ENCODE measurements around the gene SULT4A1.

The SULT4A1 gene

DNA sequence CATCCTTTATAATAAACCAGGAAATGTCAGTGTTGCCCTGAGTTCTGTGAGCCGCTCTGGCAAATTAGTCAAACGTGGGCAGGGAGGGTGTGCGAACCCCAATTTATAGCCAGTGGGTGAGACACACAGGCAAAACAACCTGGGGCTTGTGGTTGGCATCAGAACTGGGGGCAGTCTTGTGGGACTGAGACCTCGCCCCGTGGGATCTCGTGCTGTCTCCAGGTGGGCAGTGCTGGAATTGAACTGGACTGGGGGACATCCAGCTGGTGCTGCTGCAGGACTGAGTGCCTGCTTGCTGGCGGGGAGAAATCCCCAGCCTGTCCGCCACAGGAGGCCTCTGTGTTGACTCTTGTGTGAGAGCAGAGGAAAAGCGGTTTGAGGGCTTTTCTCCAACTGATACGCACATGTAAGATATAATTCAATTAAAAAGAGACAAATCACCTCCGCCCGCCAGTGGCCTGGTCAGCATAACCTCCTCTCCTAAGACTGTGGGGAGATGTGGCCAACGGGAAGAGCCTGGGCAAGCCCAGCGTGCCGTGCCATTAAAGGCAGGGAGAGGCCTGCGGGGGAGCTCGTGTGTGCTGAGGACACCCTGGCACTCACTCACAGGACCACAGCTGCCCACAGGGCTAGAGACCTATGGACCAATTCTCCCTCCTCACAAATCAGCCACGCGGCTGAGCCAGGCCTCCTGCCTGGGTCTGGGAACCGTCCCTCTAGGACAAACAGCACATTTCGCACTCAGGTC lies 18.4 kb downstream of the SULT4A1 start:
- DNase-seq, result no peak

DNA sequence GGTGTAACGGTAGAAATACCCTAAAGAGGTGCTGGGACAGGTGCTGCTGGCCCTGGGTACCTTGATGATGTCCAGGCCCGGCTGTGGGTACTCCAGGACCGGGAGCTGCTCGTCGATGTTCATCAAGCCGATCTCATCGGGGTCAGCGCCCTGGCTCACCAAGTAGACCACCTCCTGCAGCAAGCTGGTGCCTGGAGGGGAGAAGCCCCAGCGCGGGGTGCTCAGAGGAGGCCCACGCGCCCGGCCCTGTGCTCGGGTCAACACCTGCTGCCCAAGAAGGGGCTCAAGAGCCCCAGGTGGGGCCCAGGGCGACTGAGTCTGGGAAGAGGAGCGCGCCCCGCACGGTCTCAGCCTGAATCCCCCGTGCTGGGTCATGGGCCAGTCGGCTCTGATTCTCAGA lies 20.6 kb downstream of the SULT4A1 start:
- no peak for DNase-seq

DNA sequence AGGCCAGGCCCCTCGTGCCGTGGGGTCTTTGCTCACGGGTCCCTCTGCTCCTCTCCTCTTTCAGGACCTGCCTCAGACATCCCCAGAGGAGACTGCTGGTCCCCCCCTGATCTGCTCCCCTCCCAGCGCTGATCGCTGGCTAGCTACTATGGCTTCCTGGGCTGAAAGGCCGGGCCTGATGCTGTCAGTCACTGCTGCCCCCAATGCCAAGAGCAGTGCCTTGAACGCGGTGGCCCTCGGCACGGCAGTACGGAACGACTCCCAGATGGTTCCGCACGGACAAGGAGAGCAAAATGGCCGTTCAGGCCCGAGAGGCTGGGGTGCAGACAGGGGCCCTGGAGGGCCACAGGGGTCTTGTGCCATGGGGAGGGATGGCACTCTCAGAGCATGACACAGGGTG lies 21.5 kb downstream of the SULT4A1 start:
- no peak for DNase-seq

DNA sequence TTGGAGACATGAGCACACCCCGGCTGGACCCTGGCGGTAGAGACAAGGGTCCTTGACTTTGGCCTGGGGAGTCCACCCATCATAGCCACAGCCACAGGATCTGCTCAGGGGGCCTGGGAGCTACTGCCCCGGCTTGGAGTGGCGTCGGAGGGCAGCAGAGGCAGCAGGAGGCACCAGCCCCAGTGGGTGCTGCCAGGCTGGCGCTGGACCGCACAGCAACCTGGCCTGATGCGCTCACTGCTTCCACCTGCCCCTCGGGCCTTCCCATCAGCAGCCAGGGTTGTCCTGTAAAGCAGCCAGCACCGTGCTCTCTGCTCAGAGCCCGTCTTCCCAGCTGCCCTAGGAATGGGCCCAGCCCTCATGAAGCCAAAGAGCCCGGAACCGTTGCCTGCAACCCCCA lies 21.9 kb downstream of the SULT4A1 start:
- no peak for DNase-seq

DNA sequence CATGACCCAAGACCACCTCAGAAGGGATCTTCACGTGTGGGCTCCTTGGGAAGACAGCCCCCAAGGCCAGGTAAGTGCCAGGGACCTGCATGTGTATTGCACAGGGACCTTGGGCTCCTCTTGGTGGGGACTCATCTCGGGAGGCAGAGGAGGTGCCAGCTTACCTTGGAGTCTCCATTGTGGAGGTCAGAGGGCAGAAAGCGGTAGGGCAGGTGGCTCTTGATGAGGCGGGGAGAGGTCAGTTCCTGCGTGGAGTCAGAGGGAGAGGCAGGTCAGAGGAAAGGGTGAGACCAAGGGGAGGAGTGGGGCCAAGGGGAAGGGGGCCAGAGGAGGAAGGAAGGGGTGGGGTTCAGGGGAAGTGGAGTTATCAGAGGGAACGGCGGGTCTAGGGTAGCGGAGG lies 22.5 kb downstream of the SULT4A1 start:
- DNase-seq, result no peak

DNA sequence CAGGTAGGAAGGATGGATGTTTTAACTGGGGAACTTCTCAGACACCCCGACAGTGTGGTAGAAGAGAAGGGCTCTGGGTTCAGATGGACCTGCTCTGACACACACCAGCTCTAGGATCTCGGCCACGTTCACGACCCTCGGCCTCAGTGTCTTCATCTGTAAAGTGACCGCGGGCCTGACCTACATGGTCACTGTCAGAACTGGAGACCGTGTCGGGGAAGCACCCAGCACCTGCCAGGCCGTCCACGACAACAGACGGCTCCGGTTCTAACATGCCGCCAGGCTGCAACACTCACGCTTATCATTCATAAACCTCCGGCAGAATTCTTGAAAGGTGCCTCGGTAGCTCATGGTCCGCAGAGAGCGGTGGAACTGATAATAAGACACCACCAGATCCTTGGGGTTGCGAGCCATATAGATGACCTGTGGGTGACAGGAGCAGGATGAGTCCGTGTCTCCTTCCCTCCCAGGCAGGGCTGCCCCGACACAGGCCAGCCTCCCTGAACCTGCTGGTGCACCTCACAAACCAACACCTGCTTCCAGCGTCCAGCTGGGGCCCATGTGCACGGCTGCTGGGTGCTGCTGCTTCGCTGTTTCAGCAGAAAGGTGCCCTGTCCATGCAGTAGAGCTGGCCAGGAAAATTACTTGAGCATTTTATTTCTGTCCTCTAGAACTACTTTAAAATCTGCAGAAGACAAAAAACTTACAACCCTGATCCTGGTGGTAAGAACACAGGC lies 23.6 kb downstream of the SULT4A1 start:
- no peak for DNase-seq

DNA sequence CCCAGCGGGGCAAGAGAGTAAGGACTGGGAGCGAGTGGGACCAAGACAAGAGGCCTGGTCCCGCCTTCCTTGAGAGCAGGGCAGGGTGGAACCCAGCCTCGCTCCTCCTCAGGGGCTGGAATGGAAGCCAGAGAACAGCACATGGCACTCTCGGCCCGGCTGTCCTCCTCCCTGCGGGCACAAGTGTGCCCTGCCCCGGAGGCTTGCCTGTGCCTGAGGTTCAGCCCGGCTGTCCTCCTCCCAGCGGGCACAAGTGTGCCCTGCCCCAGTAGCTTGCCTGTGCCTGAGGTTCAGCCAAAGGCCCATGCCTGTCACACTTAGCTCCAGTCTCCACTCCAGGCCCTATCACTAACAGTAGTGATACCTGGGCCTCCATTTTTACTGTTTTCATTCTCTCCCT lies 24.2 kb downstream of the SULT4A1 start:
- DNase-seq, result no peak

DNA sequence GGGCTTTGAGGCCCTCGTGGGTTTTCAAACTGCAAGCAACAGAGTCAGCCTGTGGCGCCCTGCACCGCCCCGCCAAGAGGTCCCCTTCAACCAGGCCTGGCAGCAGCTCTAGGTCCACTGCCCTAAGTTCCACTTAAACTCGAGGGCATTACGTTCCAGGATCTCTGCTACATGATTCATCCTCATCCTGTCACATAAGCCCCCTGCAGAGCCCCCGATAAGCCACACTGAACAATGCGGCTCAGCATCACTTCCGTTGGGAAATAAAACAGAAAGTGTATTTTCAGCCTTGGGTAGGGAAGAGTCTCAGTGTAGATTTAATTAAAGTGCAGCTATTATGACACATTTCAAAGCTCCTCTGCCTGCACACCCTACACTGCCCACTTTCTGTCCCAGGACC lies 24.6 kb downstream of the SULT4A1 start:
- DNase-seq, result no peak

DNA sequence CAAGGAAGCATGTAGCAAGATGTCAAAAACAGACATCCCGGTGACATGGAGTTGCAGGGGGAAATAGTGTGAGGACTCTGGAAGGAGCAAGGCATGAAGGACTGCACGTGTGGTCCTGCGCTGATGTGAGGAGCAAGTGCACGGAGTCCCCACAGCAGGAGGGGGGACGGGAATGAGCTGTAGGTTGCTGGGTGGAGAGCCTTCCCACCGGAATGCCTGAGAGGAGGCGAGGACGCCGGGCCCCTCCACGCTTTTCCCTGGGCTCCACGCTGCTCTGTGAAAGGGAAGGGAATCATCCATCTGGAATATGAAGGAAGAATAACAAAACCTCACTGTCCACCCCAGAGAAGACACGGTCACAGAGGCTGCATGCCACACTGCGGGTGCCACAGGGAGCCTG lies 26.6 kb downstream of the SULT4A1 start:
- no peak for DNase-seq

DNA sequence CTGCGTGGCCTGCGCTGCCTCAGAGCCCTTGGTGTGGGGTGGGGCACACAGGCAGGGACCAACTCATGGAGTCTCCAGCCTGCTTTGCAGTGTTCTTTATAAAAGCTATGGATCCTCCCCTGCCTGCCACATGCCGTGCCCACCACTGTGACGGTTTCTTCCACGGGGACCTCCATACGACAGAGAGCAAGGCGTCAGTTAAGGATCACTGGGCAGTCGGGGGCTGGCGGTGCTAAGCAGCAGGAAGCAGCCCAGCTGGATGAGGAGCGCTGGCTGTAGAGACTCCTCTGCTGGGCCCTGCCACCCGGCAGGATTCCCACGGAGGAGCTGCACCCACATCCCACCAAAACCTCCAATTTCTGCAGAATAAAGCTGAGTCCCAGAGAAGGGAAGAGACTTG lies 27.1 kb downstream of the SULT4A1 start:
- DNase-seq, result no peak

DNA sequence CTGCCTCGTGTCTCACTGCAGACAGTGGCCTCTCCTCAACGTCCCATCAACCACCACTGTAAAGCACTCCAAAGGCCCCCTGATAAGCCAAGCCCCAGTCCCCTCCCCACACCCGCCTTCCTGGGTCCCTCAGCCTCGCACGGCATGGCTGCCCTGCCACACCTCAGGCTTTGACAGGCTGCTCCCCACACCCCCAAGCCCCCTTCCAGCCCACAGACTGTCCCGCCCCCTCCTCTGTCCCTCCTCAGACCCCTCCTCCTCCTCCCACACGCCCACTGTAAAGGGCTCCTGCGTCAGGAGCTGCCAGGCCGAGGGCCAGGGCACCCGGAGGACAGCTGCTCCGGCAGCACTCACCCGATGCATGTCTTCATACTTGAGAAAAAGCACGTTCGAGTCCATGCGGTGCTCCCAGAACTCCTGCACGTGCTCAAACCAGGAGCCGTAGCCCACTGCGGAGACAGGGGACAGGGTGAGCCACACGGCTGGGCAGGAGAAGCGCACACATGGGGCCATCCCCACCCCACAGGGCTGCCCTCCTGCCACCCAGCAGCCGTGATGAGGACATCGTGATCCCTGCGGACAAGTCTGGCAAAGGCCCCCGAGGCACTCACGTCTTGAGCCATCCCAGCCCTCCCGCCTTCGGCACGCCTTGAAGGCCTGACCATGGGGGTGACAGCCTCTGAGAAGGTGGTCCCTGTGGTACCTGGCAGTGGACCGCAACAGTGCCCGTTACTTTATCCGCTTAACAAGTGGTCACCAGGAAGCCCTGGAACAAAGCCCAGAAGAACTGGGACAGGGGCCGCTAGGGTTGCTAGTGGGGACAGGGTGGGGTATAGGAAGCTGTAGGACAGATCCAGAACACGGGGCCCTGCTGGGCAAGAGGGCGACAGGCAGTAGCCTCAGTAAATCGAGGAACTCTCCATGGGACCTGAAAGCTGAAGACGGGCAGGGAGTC lies 28.8 kb downstream of the SULT4A1 start:
- DNase-seq, result no peak

DNA sequence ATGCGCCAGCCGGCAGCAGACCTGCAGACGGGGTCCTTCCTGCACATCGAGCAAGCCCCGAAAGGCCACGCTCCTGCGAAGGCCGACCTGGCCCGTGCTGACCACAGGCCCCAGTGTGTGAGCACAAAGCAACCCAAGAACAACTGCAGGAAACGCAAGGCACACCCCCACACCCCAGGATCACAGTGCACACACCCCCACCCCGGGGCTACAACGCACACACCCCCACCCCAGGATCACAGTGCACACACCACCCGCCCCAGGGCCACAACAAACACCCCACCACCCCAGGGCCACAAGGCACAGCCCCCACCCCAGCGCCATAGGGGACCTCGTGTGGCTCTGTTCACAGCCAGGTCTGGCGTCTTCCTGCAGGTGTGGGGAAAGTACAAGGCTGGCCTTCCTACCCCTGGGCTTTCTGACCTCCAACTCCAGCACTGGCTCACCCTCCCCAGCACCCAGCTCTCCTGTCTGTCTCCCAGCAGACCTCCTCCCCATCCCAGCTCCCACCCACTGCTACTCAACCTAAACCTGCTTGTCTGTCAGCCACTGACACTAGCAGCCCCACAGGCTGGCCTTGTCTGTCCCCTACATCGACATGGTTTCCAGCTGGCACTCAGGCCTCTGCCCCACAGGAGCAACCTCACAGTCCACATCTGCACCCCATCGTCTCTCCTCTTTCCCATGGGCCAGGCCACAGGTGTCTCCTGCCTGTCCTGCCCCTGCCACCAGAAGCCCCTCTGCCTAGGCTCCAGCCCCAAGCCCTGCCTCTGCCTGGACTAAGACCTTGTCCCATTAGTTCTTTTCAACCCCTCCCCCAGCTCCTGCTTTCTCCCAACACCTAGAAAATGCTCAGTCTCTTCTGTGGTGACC lies 29.7 kb downstream of the SULT4A1 start:
- no peak for DNase-seq

DNA sequence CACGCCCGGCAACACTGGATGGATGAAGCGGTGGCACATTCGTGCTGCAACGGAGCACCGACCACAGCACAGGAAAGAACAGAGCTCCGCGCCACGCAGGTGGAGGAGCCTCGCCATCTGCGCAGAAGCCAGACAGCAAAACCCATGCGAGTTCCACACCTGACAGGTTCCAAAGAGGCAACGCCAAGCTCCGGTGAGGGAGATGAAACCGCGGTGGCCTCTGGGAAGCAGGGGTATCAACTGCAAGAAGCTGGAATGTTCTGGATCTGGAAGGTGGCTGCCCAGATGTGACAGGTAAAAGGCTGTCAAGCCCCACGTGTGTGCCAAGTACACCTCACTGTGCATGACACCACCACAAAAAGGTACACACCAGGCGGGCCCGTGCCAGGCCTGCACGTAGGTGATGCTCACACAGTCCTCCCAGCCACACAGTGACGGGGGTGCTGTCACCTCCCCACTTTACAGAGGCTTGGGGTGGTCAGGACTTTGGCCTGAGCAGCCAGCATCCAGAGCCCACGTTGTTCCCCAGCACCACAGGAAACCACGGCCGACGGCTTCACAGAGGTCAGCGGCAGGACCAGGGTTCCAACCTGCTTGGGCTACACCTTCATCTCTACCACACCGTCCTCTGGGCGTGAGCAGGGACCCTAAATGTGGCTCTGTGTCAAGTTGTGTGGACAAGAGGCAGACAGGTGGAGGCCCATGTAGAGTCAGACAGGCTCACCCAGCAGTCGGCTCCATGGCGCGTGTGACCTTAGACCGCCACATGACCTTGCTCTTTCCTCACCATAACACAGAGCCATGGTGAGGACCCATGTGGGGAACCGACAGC lies 30.5 kb downstream of the SULT4A1 start:
- DNase-seq, result no peak

DNA sequence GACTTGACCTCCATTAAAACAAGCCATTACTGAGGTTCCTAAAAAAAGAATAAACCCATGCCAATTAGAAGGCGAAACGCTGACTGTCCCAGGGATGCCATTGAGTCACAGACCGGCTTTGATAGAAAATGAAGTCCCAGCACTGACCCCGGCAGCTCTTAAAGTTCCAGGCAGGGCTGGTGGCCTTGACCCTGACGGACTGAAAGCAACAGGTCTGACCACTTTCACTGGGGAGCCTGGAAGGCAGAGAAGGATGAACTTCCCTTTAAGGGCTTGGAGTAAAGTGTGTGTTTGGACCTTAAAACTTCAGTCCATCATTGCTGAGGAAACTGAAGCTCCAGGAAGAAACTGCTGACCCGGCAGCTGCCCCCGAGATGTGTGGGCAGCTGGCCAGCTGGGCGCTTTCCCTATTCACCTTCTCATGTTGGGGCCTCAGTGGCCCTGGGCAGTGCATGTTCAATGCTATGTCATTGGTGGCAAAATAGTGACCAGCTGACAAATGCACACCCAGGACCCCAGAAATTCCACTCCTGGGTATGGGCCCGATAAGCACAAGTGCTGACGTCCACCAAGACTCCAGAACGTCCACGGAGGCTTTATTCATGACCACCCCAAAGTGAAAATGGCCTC lies 31.3 kb downstream of the SULT4A1 start:
- no peak for DNase-seq

DNA sequence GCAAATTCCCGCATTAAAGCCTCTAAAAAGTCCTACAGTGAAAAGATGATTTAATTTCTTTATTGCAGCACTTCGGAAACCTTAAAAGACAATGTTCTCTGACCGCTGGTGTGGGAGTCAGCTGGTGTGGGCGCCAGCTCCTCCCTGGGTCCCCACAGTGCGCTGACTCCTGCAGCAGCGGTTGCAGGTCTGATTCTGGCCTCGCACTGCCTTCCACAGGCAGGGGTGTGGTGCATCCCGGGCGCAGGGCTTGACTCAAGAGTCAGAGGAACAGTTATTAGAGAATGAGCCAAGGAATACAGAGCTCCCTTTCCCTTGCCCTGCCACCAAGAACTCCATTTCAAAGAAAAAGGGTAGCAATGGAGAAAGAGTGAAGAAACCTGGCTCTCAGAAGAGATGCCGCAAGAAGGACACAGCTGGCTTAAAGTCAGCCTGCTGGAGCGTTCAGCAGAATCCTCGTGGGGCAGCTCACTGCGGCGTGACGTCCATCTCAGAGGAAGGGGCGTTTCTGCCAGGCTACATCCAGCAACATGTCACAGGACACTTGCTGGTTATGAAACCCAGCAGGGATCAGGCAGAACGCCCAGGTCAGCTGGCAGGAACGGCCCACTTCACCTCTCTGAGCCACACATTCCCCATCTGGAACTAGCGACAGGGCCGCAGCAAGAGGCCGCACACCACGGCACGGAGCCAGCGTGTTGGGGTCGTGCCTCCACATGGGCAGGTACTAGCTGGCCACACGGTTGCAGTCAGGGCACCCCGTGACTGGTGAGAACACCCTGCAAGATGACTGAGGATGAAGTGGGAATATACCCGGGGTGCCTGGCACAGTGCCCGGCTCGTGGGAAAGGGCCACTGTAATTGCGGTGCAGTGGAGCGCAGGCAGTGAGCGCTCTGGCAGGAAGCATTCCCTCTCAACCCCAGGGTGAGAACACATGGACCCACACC lies 32.1 kb downstream of the SULT4A1 start:
- no peak for DNase-seq

DNA sequence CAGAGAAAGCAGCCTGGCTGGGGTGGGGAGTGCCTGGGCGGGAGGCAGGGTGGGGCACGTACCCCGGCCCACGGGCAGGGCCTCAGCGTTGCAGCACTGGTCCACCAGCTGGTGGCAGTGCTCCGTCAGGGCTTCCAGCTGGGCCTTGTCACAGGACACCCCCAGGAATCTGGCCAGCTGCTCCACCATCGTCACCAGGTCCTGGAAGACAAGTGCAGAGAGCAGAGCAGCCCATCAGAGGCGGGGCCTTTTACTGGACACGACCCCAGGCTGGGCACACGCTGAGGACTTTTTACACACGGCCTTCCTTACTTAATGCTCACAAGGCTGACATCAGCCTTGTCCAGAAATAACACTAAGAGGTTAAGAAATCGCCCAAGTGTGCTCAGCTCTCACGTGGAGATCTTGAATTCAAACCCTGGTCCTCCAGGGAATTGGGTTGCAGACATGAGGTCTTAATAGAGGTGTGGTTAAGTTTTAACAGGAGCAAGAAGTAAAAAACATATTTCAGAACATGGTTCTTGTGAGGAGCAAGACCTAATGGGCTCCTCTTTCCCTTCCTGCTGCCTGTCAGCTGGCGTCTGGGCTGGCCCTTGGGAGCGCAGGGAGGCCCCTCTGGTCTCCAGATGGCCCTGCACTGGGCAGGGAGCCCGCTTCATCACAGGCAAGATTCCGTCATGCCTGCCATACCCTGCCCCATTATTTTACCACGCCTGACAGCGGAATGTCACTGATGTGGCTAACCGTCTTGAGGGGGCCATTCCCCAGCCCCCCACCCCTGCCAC lies 33.1 kb downstream of the SULT4A1 start:
- DNase-seq, result peak; percentile 59

DNA sequence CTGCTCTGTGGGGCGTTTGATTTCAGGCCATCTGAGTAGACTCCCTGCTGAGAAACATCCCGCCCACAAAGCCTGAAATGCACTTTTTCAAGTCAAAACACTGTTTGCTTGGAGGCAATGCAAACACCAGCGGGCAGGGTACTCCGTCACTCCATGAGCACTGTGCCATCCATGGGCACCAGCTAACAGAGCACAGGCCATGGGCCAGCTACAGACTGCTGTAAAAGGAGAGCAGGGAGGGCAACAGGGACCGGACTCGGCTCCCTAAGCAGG lies 33.7 kb downstream of the SULT4A1 start:
- DNase-seq, result no peak

DNA sequence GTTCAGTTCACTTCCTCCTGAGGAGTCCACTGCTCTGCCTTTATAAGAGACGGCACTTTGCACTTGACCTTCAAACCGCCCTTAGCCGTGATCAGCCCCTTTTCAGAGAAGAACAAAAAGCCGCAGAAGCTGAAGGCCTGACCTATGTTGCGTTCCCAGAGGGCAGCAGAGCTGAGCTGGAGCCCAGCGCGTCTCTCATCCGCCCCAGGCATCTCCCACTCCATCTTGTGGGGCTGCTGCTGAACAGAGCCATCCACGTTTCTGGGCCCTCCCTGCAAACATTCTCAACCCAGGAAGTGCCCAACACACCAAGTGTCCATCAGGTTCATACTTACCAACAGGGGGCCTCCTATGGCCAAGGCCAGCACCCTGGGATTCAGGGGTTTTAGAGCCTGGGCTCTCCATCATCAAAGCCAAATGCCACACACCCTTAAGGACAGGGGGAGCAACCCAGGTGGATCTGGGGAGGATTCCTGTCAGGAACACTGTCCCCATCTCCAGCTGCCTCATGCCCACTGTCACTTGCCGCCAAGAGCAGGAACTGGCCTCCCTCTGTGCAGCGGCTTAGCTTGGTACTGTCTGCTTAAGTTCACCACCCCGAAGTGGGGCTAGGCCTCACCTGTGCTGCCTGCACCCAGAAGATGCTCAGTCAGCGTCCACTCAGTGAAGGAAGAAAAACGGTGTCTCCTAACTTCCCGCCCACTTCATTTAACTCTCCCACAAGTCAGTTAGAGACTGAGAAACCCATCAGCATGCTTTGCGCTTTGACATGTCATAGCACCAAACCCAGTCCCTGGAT lies 34.2 kb downstream of the SULT4A1 start:
- DNase-seq, result peak; percentile 37

Data from SHP77 treated with DMSO at 0.1 percent for 48 hours (cell line).